Measurements from ENCODE around the gene CHPF. TPM values are rescaled to one million over a fixed set of nuclear protein-coding genes. Genes with fewer than 3 reads are reported as not detected.

CHPF gene
- total and polyA plus RNA-seq, 2 donors = 48.6 to 56.9 TPM

DNA sequence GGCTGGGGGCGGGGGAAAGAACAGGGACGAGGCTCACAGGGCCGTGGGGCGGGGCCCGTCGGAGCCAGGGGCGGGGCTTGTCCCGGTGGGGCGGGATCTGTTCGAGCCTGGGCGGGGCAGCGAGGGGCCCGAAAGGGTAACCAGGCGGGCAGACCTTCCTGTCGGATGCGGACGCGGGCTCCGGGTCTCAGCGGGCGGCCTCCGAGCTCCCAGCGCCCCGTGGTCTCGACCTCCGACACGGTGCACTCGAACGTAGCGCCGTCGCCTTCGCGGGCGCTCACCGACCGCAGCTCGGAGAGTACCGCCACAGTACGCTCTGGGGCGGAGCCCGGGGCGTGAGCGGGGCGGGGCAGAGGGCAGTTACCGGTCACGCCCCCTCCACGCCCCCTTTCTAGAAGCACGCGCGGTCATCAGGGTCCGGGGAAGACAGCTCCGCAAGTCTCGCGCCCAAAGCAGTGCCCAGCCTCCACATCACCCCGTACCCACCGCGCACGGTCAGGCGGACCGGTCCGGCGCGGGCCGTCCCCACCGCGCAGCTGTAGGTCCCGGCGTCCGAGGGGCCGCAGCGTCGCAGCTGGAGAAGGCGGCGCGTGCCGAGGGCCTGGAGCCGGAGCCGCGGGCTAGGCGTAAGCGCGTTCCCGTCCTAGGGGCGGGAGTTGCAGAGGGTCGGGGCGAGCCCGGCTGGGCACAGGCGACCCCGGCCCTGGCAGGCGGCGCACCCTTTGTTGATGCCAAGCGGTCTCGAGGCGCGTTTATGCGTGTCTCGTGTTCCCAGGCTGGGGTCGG, 9.0 kb upstream of the CHPF start:
- Histone ChIP-seq H3K4me1 (ENCODE audit: insufficient read depth) (no peaks in the 10 kb centered on the region), H3K27ac (ENCODE audit: low read depth) (no peak overlapping the region), H3K36me3 (ENCODE audit: insufficient read depth) (no peaks in the 10 kb centered on the region), H3K4me3 (ENCODE audit: low read depth, low read length) (peak overlapping the region; percentile 47)
- under 1% methylated on average over 99 of the region's 99 CpGs for WGBS
- no peak for DNase-seq (ENCODE audit: extremely low spot score)

DNA sequence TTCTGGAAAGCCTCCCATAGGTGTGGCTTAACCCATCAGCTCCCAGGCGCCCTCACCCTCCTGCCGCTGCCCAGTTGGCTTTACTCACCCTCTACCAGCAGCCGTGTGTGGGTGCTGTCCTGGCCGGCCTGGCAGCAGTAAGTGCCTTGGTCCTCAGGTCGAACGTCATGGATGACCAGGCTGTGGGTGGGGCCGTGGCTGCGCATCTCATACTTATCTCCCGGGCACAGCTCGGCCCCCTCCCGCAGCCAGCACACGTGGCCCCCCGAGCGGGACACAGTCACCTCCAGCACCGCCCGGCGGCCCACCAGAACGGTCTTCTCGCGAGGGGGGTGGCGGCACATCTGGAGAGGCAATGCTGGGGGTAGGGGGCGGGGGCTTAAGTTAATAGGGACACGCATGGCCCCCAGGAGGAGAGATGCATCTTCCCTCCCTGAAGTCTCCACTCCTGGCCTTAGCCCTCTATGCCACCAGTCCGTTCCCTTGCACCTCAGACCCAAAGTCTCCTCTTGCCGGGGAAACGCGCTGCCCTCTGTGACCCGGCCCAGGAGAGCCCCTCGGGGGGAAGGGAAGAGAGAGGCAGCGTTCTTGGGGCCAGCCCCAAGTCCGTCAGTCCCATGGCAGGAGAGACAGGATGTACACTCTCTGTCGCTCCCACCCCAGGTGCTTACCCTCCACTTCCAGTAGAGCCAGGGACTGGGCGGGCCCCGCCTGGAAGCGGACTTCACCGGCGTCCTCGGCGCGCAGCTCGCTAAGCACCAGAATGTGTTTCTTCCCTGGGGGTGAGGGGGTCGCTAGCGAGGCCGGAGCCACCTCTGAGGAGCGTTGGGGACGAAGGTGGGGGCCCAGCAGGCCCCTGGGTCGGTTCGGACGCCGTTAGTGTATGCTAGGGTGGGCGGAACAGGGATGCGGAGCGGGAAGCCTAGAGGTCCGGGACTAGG, 8.1 kb upstream of the CHPF start:
- 5% methylated on average over 54 of the region's 54 CpGs for WGBS
- Histone ChIP-seq H3K4me1 (ENCODE audit: insufficient read depth) (no peaks in the 10 kb centered on the region), H3K4me3 (ENCODE audit: low read depth, low read length) (peak overlapping the region; percentile 47), H3K36me3 (ENCODE audit: insufficient read depth) (no peaks in the 10 kb centered on the region), H3K27ac (ENCODE audit: low read depth) (no peak overlapping the region)
- DNase-seq (ENCODE audit: extremely low spot score) = no peak

DNA sequence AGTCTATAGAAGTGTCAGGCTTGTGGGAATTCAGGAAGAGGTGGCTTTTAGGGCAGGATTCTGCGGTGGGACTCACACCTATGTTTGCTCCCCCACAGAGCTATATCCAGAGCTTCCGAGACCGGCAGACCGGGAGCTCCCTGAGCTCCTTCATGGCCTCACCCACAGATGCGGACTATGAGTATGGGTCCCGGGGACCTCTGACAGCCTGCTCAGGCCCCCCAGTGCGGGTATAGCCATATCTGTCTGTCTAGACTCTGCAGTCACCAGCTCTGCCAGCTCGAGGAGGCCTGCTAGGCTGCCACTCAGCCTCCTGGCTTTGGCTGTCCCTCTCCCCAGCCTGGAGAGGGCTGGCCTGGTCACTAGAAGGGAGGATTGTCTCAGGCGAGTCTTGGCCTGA, 6.0 kb upstream of the CHPF start:
- no peak for DNase-seq (ENCODE audit: extremely low spot score)
- Histone ChIP-seq H3K36me3 (ENCODE audit: insufficient read depth) (no peaks in the 10 kb centered on the region), H3K4me1 (ENCODE audit: insufficient read depth) (no peaks in the 10 kb centered on the region), H3K27ac (ENCODE audit: low read depth) (no peak overlapping the region), H3K4me3 (ENCODE audit: low read depth, low read length) (no peak overlapping the region)
- WGBS = 91% methylated on average over 9 of the region's 9 CpGs

DNA sequence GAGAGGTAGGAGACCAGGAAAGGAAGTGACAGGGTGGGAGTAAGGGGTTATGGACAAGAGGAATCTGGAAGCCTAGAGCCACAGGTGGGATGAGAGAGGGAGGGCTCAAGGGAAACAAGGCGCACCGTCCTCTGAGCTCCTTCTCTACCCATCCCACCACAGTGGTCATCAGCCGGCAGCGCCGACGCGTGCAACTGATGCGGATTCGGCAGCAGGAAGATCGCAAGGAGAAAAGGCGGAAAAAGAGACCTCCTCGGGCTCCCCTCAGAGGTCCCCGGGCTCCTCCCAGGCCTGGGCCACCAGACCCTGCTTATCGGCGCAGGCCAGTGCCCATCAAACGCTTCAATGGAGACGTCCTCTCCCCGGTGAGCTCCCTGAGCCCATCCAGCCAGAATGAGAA, 5.4 kb upstream of the CHPF start:
- Histone ChIP-seq H3K36me3 (ENCODE audit: insufficient read depth) (no peaks in the 10 kb centered on the region), H3K27ac (ENCODE audit: low read depth) (no peak overlapping the region), H3K4me3 (ENCODE audit: low read depth, low read length) (no peak overlapping the region), H3K4me1 (ENCODE audit: insufficient read depth) (no peaks in the 10 kb centered on the region)
- DNase-seq (ENCODE audit: extremely low spot score) = no peak
- WGBS = 94% methylated on average over 18 of the region's 18 CpGs

DNA sequence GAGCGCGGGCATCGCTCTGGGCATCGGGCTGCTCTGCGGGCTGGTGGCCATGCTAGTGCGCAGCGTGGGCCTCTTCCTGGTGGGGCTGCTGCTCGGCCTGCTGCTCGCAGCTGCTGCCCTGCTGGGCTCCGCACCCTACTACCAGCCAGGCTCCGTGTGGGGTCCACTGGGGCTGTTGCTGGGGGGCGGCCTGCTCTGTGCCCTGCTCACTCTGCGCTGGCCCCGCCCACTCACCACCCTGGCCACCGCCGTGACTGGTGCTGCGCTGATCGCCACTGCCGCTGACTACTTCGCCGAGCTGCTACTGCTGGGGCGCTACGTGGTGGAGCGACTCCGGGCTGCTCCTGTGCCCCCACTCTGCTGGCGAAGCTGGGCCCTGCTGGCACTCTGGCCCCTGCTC, 4.0 kb upstream of the CHPF start:
- 94% methylated on average over 26 of the region's 26 CpGs for WGBS
- Histone ChIP-seq H3K4me3 (ENCODE audit: low read depth, low read length) (no peak overlapping the region), H3K36me3 (ENCODE audit: insufficient read depth) (no peaks in the 10 kb centered on the region), H3K4me1 (ENCODE audit: insufficient read depth) (no peaks in the 10 kb centered on the region), H3K27ac (ENCODE audit: low read depth) (no peak overlapping the region)
- DNase-seq (ENCODE audit: extremely low spot score) = no peak

DNA sequence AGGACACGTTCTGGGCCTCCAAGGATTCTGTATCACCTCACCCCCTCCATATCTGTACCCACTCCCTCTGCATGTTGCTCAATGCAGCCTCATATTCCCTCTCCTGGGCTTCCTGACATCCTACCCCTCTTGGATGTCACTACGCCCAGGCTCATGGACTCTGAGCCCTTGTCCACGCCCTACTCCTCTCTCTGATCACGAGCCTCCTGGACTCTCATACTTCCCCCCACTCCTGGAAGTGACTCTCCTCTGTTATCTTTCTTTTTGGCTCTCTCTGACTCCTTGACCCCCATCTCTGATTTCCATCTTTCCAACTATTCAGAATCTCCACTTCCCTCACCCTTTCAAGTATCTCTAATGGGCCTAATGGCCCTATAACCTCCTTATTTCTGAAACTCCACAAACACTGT, 2.3 kb upstream of the CHPF start:
- H3K27ac ChIP-seq (ENCODE audit: low read depth) = no peak overlapping the region
- no peaks in the 10 kb centered on the region for H3K4me1 ChIP-seq (ENCODE audit: insufficient read depth)
- 77% methylated on average over 4 of the region's 4 CpGs for WGBS
- H3K4me3 ChIP-seq (ENCODE audit: low read depth, low read length) = no peak overlapping the region
- no peak for DNase-seq (ENCODE audit: extremely low spot score)
- no peaks in the 10 kb centered on the region for H3K36me3 ChIP-seq (ENCODE audit: insufficient read depth)

DNA sequence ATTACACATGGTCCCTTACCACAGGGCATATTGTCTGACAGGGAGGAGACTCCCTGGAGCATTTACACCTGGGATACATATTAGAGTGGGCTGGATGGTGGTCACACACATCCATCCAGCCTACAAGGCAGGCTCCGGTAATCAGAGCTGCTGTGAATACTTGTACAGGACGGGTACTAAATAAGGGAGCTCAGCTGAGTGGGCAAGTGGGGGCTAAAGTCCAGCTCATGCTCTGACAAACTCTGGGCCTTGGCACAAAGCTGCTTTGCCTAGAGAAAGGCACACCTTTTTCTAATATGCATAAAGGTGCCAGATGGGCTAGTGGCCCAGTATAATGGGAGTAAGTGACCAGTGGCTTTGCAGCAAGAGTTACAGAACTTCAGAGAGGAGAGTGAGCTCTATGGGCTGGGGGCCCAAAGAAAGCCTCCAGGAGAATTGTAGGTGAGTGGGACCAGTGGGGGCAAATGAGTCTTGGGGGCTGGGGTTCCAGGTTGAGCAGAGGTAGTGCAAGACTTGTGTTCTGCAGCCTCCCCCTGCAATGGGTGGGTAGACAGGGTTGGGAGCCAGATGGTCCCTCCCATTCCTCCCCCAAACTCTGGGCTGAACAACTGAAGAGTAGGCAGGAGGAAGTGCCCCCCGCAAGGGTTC, 1.8 kb upstream of the CHPF start:
- no peak overlapping the region for H3K4me3 ChIP-seq (ENCODE audit: low read depth, low read length)
- WGBS = 93% methylated on average over 3 of the region's 3 CpGs

DNA sequence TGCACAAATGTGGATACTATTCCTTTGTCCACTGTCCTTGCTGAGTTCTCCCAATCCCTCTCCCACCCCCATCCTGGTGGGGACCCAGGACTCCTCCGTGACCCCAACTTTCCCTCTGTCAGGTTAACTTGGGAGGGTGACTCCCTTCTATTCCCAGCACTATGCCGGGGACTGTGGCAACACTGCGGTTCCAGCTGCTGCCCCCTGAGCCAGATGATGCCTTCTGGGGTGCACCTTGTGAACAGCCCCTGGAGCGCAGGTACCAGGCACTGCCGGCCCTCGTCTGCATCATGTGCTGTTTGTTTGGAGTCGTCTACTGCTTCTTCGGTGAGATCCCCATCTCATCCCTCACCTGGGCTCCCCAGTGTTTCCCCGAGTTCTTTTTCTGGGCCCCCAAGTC, 958 bp upstream of the CHPF start:
- no peak overlapping the region for H3K27ac ChIP-seq (ENCODE audit: low read depth)

More for the DNA sequence above, 1.8 kb upstream of the CHPF start:
- Histone ChIP-seq H3K36me3 (ENCODE audit: insufficient read depth) (no peaks in the 10 kb centered on the region), H3K27ac (ENCODE audit: low read depth) (no peak overlapping the region), H3K4me1 (ENCODE audit: insufficient read depth) (no peaks in the 10 kb centered on the region)
- no peak for DNase-seq (ENCODE audit: extremely low spot score)

DNA sequence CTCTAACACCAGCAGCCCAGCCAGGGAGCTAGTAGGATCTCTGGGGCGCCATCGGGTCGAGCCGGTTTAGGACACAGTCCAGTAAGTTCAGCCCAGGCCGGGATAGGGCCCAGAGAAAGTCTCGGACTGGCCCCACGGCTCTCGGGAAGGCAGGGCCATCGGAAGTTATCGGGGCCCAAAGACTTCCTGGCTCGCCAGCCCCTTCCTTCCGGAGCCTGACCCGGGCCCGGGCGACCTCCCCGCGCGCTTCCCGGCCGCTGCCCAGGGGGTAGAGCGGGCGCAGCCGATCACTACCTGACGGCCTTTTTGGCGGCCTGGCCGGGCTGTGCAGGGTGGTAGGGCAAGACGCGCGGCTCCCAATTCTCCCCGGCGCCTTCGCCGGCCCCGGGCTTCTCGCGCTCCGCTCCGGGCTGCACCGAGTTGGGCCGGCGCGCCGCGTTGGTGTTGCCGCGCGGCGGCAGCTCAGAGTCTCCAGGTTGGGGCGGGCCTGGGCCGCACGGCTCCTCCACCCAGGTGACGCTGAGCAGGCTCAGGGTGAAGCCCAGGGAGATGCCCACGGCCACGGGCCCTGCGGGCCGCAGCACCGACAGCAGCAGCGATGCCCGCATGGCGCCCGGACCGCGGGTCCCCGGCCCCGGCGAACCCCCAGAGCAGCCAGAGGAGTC, 546 bp downstream of the CHPF start:
- DNase-seq (ENCODE audit: extremely low spot score) = no peak
- no peaks in the 10 kb centered on the region for H3K36me3 ChIP-seq (ENCODE audit: insufficient read depth)
- H3K27ac ChIP-seq (ENCODE audit: low read depth) = peak overlapping the region; percentile 81
- WGBS = under 1% methylated on average over 66 of the region's 66 CpGs
- H3K4me3 ChIP-seq (ENCODE audit: low read depth, low read length) = peak overlapping the region; percentile 73
- H3K4me1 ChIP-seq (ENCODE audit: insufficient read depth) = no peaks in the 10 kb centered on the region

More for the DNA sequence above, 958 bp upstream of the CHPF start:
- 51% methylated on average over 9 of the region's 9 CpGs for WGBS
- Histone ChIP-seq H3K4me1 (ENCODE audit: insufficient read depth) (no peaks in the 10 kb centered on the region), H3K4me3 (ENCODE audit: low read depth, low read length) (no peak overlapping the region), H3K36me3 (ENCODE audit: insufficient read depth) (no peaks in the 10 kb centered on the region)
- no peak for DNase-seq (ENCODE audit: extremely low spot score)

DNA sequence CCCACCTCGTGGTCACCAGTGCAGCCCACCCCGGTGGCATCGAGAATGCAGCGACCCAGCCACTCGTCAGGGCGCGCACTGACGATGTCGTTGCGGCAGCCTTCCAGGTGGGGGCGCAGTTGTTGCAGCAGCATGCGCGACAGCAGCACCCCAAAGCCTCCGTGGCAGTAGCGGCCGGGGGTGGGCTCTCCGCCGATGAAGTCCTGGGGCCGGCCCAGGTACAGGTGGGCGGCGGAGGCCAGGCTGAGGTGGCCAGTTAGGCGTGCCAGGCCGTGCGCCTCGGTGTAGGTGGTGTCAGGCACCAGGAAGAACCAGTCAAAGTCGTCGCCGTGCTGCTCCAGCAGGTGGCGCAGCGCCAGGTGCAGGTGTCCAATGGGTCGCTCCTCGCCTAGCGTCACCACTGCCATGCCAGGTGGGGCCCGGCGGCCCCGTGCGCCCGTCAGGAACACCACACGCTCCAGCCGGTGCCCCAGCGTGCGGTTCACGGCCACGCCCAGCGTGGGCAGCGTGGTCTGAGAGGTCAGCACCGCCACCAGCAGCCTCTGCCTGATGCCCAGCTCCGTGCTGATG, 1.9 kb downstream of the CHPF start:
- Histone ChIP-seq H3K27ac (ENCODE audit: low read depth) (no peak overlapping the region), H3K4me3 (ENCODE audit: low read depth, low read length) (no peak overlapping the region), H3K4me1 (ENCODE audit: insufficient read depth) (no peaks in the 10 kb centered on the region), H3K36me3 (ENCODE audit: insufficient read depth) (no peaks in the 10 kb centered on the region)
- no peak for DNase-seq (ENCODE audit: extremely low spot score)
- 16% methylated on average over 48 of the region's 48 CpGs for WGBS

DNA sequence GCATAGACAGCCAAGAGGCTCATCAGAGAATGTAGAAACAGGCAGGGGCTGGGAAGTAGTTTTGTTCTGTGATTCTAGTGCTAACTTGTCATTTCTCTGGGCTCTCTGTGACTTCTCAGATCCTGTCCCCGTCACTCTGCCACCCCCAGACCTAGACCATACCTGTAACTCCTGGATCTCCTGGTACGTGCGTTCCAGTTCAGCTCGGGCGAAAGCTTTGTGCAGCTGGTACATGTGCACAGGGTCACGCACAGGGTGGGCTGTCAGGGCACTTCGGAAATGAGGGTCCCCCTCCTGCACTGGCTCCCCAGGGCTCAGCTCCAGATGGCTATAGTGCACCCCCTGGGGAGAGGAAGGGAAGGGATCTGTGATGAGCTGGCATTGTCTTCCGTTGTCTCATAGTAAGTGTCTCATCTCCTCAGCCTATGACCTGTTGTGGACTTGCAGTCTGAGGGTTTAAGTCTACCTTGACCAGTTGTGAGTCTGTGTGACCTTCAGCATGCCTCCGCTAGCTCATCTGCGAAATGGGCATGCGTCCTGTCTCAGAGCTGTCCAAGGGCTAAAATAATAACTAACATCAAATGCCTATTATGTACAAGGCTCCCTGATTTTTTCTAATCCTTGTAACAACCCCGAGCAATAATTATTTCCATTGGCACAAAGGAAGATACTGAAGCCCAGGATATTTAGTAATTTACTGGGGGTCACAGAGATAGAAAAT, 2.7 kb downstream of the CHPF start:
- 91% methylated on average over 12 of the region's 12 CpGs for WGBS
- H3K4me3 ChIP-seq (ENCODE audit: low read depth, low read length) = no peak overlapping the region
- no peaks in the 10 kb centered on the region for H3K36me3 ChIP-seq (ENCODE audit: insufficient read depth)
- H3K27ac ChIP-seq (ENCODE audit: low read depth) = no peak overlapping the region
- H3K4me1 ChIP-seq (ENCODE audit: insufficient read depth) = no peaks in the 10 kb centered on the region
- DNase-seq (ENCODE audit: extremely low spot score) = no peak

DNA sequence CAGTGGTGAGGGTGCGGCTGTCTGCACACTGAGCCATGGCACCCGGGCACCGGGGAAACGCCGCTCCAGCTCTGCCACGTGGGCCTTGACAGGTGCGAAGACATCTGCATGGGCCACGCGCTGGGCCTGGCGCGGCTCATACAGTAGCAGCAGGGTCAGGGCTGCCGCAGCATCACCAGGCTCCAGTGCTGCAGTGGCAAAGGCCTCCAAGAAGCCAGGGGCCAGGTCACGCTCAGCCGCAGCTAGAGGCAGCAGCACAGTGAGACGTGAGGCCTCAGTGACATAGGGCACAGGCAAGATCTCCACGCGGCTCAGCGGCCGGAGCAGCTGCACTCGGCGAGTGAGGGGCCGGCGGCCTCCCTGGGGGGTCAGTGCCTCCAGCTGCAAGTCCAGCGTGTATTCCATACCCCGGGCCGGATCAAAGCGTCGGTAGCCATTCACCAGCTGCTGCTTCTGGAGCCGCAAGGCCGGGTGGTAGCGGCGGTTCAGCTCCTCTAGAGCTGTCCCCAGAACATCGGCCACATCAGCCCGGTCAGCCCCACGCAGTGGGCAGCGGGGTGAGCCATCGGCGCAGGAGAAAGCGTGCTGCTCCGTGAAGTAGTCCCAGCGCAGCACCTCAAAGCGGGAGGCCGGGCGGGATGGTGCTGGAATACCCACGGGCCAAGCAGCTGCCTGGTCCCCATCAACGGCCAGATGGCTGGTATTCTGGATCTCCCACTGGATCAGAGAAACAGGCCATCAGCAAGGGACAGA, 3.5 kb downstream of the CHPF start:
- Histone ChIP-seq H3K4me1 (ENCODE audit: insufficient read depth) (no peaks in the 10 kb centered on the region), H3K36me3 (ENCODE audit: insufficient read depth) (no peaks in the 10 kb centered on the region), H3K4me3 (ENCODE audit: low read depth, low read length) (no peak overlapping the region), H3K27ac (ENCODE audit: low read depth) (no peak overlapping the region)
- 94% methylated on average over 46 of the region's 46 CpGs for WGBS
- no peak for DNase-seq (ENCODE audit: extremely low spot score)
